ENCODE measurements around the gene RABGAP1L.
"Not testable (repeated sequence)": the region's sequence is repeated elsewhere in the genome, so short reads cannot be mapped to it uniquely, and the experiment has no call there.

The RABGAP1L gene

GRCh38 chr1:174447866-174448530 is 288.7 kb downstream of the RABGAP1L start, which contains the start of gene GPR52:
TSS of gene GPR52 (plus strand) at chr1:174447964. CDS start at chr1:174448112, 148 bp downstream.
- peak; percentile 59 for DNase-seq (ENCODE audit: low spot score)

GRCh38 chr1:174448531-174448883 is 289.2 kb downstream of the RABGAP1L start:
- DNase-seq (ENCODE audit: low spot score): peak; percentile 54

- peak; percentile 48 for DNase-seq (ENCODE audit: low spot score)
Observed at GRCh38 chr1:174448974-174449373, 289.7 kb downstream of the RABGAP1L start.

GRCh38 chr1:174451408-174451807 is 292.1 kb downstream of the RABGAP1L start:
- no peak for DNase-seq (ENCODE audit: low spot score)

GRCh38 chr1:174465855-174466254 is 306.5 kb downstream of the RABGAP1L start:
- no peak for DNase-seq (ENCODE audit: low spot score)

- no peak for DNase-seq (ENCODE audit: low spot score)
Observed at GRCh38 chr1:174466607-174467006, 307.3 kb downstream of the RABGAP1L start.

GRCh38 chr1:174469052-174469451 is 309.7 kb downstream of the RABGAP1L start:
- no peak for DNase-seq (ENCODE audit: low spot score)

- DNase-seq (ENCODE audit: low spot score): peak; percentile 27
Observed at GRCh38 chr1:174469687-174470086, 310.4 kb downstream of the RABGAP1L start.

- DNase-seq (ENCODE audit: low spot score): no peak
Observed at GRCh38 chr1:174479281-174479680, 320.0 kb downstream of the RABGAP1L start.

- peak; percentile 33 for DNase-seq (ENCODE audit: low spot score)
Observed at GRCh38 chr1:174480324-174480723, 321.0 kb downstream of the RABGAP1L start.

- DNase-seq (ENCODE audit: low spot score): peak; percentile 27
Observed at GRCh38 chr1:174491606-174492005, 332.3 kb downstream of the RABGAP1L start.

GRCh38 chr1:174497478-174497877 is 338.2 kb downstream of the RABGAP1L start:
- DNase-seq (ENCODE audit: low spot score): peak; percentile 33

GRCh38 chr1:174516755-174517154 is 357.4 kb downstream of the RABGAP1L start:
- not testable (repeated sequence) for DNase-seq (ENCODE audit: low spot score)

GRCh38 chr1:174519844-174520243 is 360.5 kb downstream of the RABGAP1L start:
- peak; percentile 96 for DNase-seq (ENCODE audit: low spot score)

GRCh38 chr1:174531751-174532150 is 372.4 kb downstream of the RABGAP1L start:
- DNase-seq (ENCODE audit: low spot score): no peak

- DNase-seq (ENCODE audit: low spot score): no peak
Observed at GRCh38 chr1:174534789-174535188, 375.5 kb downstream of the RABGAP1L start.

GRCh38 chr1:174535207-174535606 is 375.9 kb downstream of the RABGAP1L start:
- no peak for DNase-seq (ENCODE audit: low spot score)

GRCh38 chr1:174543421-174543820 is 384.1 kb downstream of the RABGAP1L start:
- DNase-seq (ENCODE audit: low spot score): not testable (repeated sequence)

GRCh38 chr1:174550296-174550695 is 391.0 kb downstream of the RABGAP1L start:
- DNase-seq (ENCODE audit: low spot score): no peak

GRCh38 chr1:174556392-174556791 is 397.1 kb downstream of the RABGAP1L start:
- no peak for DNase-seq (ENCODE audit: low spot score)

- DNase-seq (ENCODE audit: low spot score): no peak
Observed at GRCh38 chr1:174568551-174568950, 409.2 kb downstream of the RABGAP1L start.

- no peak for DNase-seq (ENCODE audit: low spot score)
Observed at GRCh38 chr1:174569240-174569639, 409.9 kb downstream of the RABGAP1L start.

- no peak for DNase-seq (ENCODE audit: low spot score)
Observed at GRCh38 chr1:174572771-174573170, 413.5 kb downstream of the RABGAP1L start.

GRCh38 chr1:174576120-174576519 is 416.8 kb downstream of the RABGAP1L start:
- DNase-seq (ENCODE audit: low spot score): not testable (repeated sequence)
